SHP77 (cell line): ENCODE results near the gene SPX.

Source experiments
- DNase-seq, 2 experiments: peaks; one replicate each; lab custom pipeline; 2025; lab: John Stamatoyannopoulos, UW

The SPX gene

GRCh38 chr12:21526053-21526452 lies at the start of gene SPX:
SPX (plus strand) TSS chr12:21526296; CDS start chr12:21526473, 177 bp downstream.
- no peak for DNase-seq

- no peak for DNase-seq
Observed at GRCh38 chr12:21476949-21477348, 49.1 kb upstream of the SPX start.

GRCh38 chr12:21478756-21479455 lies 47.2 kb upstream of the SPX start:
- DNase-seq, result no peak

GRCh38 chr12:21483531-21483930 lies 42.6 kb upstream of the SPX start:
- DNase-seq, result peak in 1 of 2 experiments; percentile 5

- no peak for DNase-seq
Observed at GRCh38 chr12:21485998-21486397, 40.1 kb upstream of the SPX start.

GRCh38 chr12:21499765-21500164 lies 26.3 kb upstream of the SPX start:
- DNase-seq, result no peak

- DNase-seq, result no peak
Observed at GRCh38 chr12:21500786-21501257, 25.3 kb upstream of the SPX start.

- DNase-seq, result peak; percentile 87 to 88
Observed at GRCh38 chr12:21501258-21502163, 24.6 kb upstream of the SPX start, which contains the start of the genes GOLT1B and RECQL. GOLT1B (plus strand) TSS chr12:21501789; CDS start chr12:21501924, 135 bp downstream. RECQL (minus strand) TSS chr12:21501635; CDS start chr12:21499570, 2,065 bp downstream.

GRCh38 chr12:21502164-21502496 lies 24.0 kb upstream of the SPX start:
- DNase-seq, result no peak

- no peak for DNase-seq
Observed at GRCh38 chr12:21502872-21503271, 23.2 kb upstream of the SPX start.

- no peak for DNase-seq
Observed at GRCh38 chr12:21505888-21506287, 20.2 kb upstream of the SPX start.

GRCh38 chr12:21507849-21508248 lies 18.2 kb upstream of the SPX start:
- no peak for DNase-seq

GRCh38 chr12:21509768-21510167 lies 16.3 kb upstream of the SPX start:
- DNase-seq, result no peak

GRCh38 chr12:21516281-21516680 lies 9.8 kb upstream of the SPX start:
- no peak for DNase-seq

GRCh38 chr12:21518451-21518850 lies 7.6 kb upstream of the SPX start:
- DNase-seq, result no peak

GRCh38 chr12:21521541-21521940 lies 4.6 kb upstream of the SPX start:
- DNase-seq, result no peak

- DNase-seq, result no peak
Observed at GRCh38 chr12:21523148-21523547, 2.9 kb upstream of the SPX start.

- DNase-seq, result no peak
Observed at GRCh38 chr12:21526721-21527345, 737 bp downstream of the SPX start.

GRCh38 chr12:21527451-21528180 lies 1.5 kb downstream of the SPX start:
- DNase-seq, result peak; percentile 50 to 56

GRCh38 chr12:21528953-21529352 lies 2.9 kb downstream of the SPX start:
- no peak for DNase-seq

GRCh38 chr12:21529456-21529855 lies 3.4 kb downstream of the SPX start:
- DNase-seq, result no peak
